SW 1271 (cell line): ENCODE measurements around the gene SAC3D1.

Source experiments
- DNase-seq, 2 experiments: peaks; one replicate each; lab custom pipeline; 2025; lab: John Stamatoyannopoulos, UW

SAC3D1 gene

GRCh38 chr11:65026810-65027209, 14.2 kb upstream of the SAC3D1 start:
- DNase-seq = no peak

DNA sequence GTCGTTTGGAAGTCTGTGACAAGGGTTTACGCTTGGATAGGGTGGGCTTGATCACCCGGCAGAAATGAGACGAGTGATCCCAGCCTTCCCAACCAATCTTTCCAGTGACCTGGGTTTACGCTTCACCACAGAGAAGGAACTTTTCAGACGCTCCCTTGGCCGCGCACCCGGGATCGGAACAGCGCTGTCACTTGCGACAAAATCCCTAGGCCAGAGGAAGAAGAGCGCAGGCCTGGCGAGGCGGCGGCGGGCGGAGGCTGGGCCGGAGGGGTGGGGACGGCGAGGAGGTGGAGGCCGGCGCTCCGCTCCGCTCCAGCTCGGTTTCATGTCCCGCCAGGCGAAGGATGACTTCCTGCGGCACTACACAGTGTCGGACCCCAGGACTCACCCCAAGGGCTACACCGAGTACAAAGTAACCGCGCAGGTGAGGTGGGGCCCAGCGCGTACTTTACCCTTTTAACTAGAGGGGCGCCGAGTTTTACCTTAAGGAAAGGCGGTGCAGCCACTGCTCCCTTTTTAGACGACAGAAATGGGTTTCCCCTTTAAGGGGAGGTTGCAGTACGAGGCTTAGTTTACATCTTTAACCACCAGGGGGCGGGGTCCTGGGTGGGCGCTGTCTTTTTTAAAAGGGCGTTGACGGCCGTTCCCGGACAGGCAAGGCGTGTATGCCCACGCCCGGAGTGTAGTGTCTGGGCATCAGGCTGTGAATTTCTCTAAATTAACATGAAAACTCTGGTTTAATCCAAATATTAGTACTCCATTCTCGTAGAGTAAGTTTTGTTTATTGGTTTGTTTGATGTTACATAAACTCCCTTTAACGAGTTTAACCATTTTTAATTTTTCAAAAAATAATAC, 13.6 kb upstream of the SAC3D1 start, which contains the start of gene SNX15:
Gene SNX15, plus strand, starts transcription at position 227 of the 855 bp plus-strand sequence. Its CDS starts 99 bp downstream, at position 326.
- peak; percentile 87 to 97 for DNase-seq

- DNase-seq = no peak
Observed at GRCh38 chr11:65032216-65032615, 8.8 kb upstream of the SAC3D1 start.

GRCh38 chr11:65034423-65034822, 6.6 kb upstream of the SAC3D1 start:
- DNase-seq = no peak

GRCh38 chr11:65035579-65035978, 5.4 kb upstream of the SAC3D1 start:
- DNase-seq = no peak

GRCh38 chr11:65036931-65037330, 4.1 kb upstream of the SAC3D1 start:
- DNase-seq = no peak

GRCh38 chr11:65040520-65040846, 527 bp upstream of the SAC3D1 start:
- no peak for DNase-seq

GRCh38 chr11:65042891-65043290, 1.9 kb downstream of the SAC3D1 start:
- no peak for DNase-seq

GRCh38 chr11:65043881-65044501, 3.0 kb downstream of the SAC3D1 start:
- no peak for DNase-seq

DNA sequence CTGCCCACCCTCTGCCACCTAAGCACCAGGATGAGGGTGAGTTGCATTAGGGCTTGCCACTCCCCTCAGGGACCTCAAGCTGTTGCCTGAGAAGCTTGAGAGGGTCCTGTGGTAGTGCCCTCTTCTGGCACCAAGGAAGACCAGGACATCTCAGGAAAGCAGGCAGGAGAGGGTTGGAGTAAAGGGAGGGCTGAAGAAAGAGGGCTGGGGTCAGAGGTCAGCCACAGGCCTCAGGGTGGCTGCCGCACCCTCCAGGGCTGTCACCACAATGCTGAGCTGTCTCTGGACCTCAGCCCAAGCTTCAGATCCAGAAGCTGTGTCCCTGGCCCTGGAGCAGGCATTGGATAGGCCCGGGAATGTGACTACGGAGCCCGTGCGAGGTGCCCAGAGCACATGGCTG, 4.1 kb downstream of the SAC3D1 start:
- no peak for DNase-seq

- DNase-seq = no peak
Observed at GRCh38 chr11:65045728-65046127, 4.7 kb downstream of the SAC3D1 start.

GRCh38 chr11:65047581-65048422, 6.8 kb downstream of the SAC3D1 start:
- DNase-seq = no peak

DNA sequence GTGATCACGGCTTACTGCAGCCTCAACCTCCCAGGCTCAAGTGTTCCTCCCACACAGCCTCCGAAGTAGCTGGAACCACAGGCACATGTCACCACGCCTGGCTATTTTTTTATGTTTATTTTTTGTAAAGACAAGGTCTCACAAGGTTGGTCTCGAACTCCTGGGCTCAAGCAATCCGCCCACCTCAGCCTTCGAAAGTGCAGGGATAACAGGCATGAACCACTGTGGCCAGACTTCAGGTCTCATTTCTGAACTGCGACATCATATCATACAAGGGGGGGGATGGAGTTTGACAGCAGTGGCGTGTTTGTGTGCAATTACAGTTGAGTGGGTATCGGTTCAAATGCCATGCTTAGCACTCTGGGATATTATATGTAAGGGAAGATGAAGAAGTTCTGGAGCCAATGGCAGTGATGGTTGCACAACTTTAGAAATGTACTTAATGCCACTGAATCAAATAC, 10.4 kb downstream of the SAC3D1 start:
- DNase-seq = no peak

GRCh38 chr11:65053827-65054508, 13.0 kb downstream of the SAC3D1 start:
- DNase-seq = no peak

- DNase-seq = no peak
Observed at GRCh38 chr11:65055538-65055937, 14.5 kb downstream of the SAC3D1 start.

GRCh38 chr11:65056999-65057398, 16.0 kb downstream of the SAC3D1 start:
- no peak for DNase-seq

DNA sequence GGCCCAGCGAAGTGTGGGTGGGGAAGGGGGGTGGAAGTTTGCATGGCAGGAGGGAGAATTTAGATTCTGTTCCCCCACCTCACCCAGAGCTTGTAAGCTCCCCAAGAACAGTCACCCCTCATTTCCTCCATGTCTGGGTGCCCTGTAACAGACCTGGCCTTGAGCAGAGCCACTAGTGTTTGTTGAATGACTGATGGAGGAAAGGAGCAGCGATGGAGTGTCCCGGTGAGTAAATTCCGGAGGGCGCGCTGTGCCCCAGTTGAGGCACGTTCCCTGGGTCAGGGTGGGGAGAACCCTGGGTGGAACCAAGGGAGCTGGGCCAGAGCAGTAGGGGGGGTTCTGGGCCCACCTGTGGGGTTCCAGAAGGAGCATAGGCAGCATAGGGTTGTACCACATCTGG, 16.5 kb downstream of the SAC3D1 start:
- no peak for DNase-seq

DNA sequence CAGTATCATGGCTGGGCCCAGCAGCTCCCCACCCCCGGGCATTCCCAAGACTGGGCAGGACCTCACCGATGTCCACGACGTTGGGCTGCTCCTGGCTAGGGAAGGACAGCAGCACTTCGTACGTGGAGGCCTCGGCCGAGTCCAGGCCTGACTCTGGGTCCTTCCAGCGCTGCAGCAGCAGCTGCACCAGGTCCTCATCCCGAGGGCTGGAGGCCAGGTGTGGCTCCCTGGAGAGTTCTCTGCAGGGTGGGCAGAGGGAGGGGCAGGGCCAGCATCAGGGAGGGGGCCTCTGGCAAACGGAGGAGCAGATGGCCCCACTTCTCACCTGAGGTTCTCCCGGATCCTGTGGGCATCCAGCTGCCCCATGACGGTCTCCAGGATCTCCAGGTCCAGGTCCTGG, 17.0 kb downstream of the SAC3D1 start:
- DNase-seq = no peak

DNA sequence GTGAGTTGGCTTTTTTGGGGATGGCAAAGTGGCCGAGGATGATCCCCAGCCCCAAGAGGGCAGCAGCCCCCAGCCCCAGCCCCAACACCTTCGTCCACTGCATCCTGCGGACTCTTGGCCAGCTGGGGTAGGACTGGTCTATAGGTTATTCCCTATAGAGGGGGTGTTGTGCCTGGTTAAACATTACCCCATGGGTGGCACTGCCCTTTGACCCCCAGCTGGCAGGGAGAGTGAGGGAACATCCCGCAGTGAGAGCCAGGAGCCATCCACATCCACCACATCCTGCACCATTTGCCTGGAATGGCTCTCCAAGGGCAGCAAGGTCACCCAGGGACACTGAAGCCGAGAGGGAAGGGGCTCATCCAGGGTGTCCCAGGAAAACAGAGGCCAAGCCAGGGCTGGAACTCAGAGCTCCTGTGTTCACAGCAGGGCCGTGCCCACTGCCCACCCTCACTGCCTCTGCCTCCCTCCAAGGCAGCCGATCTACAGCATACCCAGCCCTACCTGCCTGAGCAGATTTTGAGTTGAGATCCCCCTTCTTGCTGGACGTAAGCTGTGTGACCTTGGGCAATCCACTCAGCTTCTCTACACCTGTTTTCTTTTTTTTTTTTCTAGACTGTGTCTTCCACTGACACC, 17.5 kb downstream of the SAC3D1 start, which contains the start of gene NAALADL1:
Gene NAALADL1, minus strand, starts transcription at position 135 of the 636 bp plus-strand sequence. Its CDS starts 32 bp downstream, at position 103.
- no peak for DNase-seq

DNA sequence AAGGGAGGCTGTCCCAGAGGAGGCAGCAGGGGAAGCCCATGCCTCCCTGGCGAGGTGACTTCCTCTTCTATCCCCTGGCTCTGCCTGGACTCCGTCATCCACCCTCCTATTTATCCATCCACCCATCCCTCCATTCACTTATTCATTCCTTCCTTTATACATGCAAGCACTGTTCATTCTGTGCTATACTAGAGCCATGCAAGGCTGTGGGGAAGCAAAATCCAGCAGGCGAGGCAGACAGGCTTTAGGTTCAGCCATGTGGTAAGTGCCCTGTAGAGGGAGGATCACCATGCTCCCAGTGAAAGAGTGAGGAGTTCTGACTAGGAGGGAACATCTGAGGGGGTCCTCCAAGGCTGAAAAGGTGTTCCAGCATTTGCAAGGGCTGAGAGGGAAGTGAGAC, 18.5 kb downstream of the SAC3D1 start:
- DNase-seq = no peak
